NCI-H1048 (cell line): Measurements from ENCODE around the gene FAM32A.

Experiments
- DNase-seq: peaks from one replicate; lab custom pipeline; 2025; lab: John Stamatoyannopoulos, UW

FAM32A gene

GRCh38 chr19:16225279-16226183, 40.3 kb downstream of the FAM32A start:
- DNase-seq, result no peak

GRCh38 chr19:16226184-16226591, 41.0 kb downstream of the FAM32A start:
- no peak for DNase-seq

GRCh38 chr19:16226878-16227836, 41.9 kb downstream of the FAM32A start:
- DNase-seq, result no peak

- DNase-seq, result no peak
Measured at GRCh38 chr19:16227837-16228636, 42.8 kb downstream of the FAM32A start.

GRCh38 chr19:16228637-16229321, 43.6 kb downstream of the FAM32A start:
- DNase-seq, result no peak

- no peak for DNase-seq
Measured at GRCh38 chr19:16229322-16229641, 44.1 kb downstream of the FAM32A start.

- no peak for DNase-seq
Measured at GRCh38 chr19:16232127-16232526, 46.9 kb downstream of the FAM32A start.

GRCh38 chr19:16232568-16232967, 47.4 kb downstream of the FAM32A start:
- no peak for DNase-seq

GRCh38 chr19:16233081-16233776, 48.0 kb downstream of the FAM32A start:
- DNase-seq, result no peak

- DNase-seq, result no peak
Measured at GRCh38 chr19:16233836-16234551, 48.8 kb downstream of the FAM32A start.

- DNase-seq, result no peak
Measured at GRCh38 chr19:16234552-16235445, 49.6 kb downstream of the FAM32A start.

- DNase-seq, result no peak
Measured at GRCh38 chr19:16235811-16236652, 50.8 kb downstream of the FAM32A start.
